ENCODE data around the gene ERICH6. TPM values are rescaled to one million over a fixed set of nuclear protein-coding genes. Genes with fewer than 3 reads are reported as not detected.

Gene ERICH6
- total RNA-seq, 1 donor = under 0.01 TPM

- Histone ChIP-seq H2AFZ (ENCODE audit: low read length) (no peak overlapping the region), H3K79me2 (ENCODE audit: insufficient read depth, low read length) (no peaks in the 10 kb centered on the region), H3K27ac (ENCODE audit: low read depth, low read length) (no peak overlapping the region), H3K4me3 (ENCODE audit: insufficient read depth, low read length) (no peak overlapping the region), H3K4me2 (ENCODE audit: insufficient read depth, low read length) (no peak overlapping the region), H3K36me3 (ENCODE audit: insufficient read depth, low read length) (no peaks in the 10 kb centered on the region), H4K20me1 (ENCODE audit: insufficient read depth, low read length) (no peaks in the 10 kb centered on the region), H3K4me1 (ENCODE audit: insufficient read depth, low read length) (peaks cover 3% of the 10 kb centered on the region), H3K9me3 (ENCODE audit: low read depth, low read length) (no peaks in the 10 kb centered on the region), H3K27me3 (ENCODE audit: insufficient read depth, low read length) (no peaks in the 10 kb centered on the region)
- TF ChIP-seq, protein P1, sequence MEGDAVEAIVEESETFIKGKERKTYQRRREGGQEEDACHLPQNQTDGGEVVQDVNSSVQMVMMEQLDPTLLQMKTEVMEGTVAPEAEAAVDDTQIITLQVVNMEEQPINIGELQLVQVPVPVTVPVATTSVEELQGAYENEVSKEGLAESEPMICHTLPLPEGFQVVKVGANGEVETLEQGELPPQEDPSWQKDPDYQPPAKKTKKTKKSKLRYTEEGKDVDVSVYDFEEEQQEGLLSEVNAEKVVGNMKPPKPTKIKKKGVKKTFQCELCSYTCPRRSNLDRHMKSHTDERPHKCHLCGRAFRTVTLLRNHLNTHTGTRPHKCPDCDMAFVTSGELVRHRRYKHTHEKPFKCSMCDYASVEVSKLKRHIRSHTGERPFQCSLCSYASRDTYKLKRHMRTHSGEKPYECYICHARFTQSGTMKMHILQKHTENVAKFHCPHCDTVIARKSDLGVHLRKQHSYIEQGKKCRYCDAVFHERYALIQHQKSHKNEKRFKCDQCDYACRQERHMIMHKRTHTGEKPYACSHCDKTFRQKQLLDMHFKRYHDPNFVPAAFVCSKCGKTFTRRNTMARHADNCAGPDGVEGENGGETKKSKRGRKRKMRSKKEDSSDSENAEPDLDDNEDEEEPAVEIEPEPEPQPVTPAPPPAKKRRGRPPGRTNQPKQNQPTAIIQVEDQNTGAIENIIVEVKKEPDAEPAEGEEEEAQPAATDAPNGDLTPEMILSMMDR (IDR thresholded peaks at IDR 0.05; ENCODE audit: extremely low read depth, low read depth, low read length) = no peak
- DNase-seq (ENCODE audit: insufficient read length, low spot score, missing footprints) = peak; percentile 46
Measured at GRCh38 chr3:150699068-150699639, 4.6 kb downstream of the ERICH6 start.

GRCh38 chr3:150697646-150698045 is 6.1 kb downstream of the ERICH6 start:
- peak overlapping the region; percentile 32 for H2AFZ ChIP-seq (ENCODE audit: low read length)
- H3K36me3 ChIP-seq (ENCODE audit: insufficient read depth, low read length) = no peaks in the 10 kb centered on the region
- no peaks in the 10 kb centered on the region for H3K9me3 ChIP-seq (ENCODE audit: low read depth, low read length)

DNA sequence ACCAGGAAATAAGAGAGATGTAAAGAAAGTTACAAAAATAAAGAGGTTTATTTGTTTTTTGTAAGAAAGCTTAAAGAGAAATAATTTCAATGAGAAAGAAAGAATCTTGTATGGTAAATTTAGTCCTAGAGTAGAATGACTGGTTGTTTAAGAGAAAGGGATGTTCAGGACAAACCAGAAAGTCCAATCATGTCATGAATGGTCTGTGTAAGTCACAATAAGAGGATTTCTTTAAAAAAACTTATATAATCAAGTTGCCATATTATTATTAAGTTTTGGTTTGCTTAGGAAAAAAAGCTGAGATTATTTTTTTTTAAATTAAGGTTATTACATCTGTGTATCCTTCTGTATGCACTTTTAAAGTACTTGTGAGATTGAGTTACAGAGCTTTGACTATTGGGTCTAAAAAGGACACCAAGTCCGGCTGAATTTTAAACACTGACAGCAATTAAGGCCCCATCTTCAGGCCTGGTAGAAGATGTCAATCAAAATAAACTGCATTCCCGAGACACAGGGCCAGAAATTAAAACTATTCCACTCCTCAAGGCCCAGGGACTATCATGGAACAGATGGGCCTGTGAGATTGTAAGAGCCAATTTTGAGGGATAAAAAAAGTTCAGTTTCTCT is 12.2 kb downstream of the ERICH6 start:
- no peak overlapping the region for H3K4me3 ChIP-seq (ENCODE audit: insufficient read depth, low read length)
- no peaks in the 10 kb centered on the region for H3K9me3 ChIP-seq (ENCODE audit: low read depth, low read length)
- peaks cover 4% of the 10 kb centered on the region for H3K27me3 ChIP-seq (ENCODE audit: insufficient read depth, low read length)
- H2AFZ ChIP-seq (ENCODE audit: low read length) = no peak overlapping the region
- no peak overlapping the region for H3K27ac ChIP-seq (ENCODE audit: low read depth, low read length)
- no peak for DNase-seq (ENCODE audit: insufficient read length, low spot score, missing footprints)
- no peaks in the 10 kb centered on the region for H3K79me2 ChIP-seq (ENCODE audit: insufficient read depth, low read length)
- TF ChIP-seq, protein P1 (IDR thresholded peaks at IDR 0.05; ENCODE audit: extremely low read depth, low read depth, low read length) = no peak
- H3K4me1 ChIP-seq (ENCODE audit: insufficient read depth, low read length) = no peaks in the 10 kb centered on the region
- no peaks in the 10 kb centered on the region for H4K20me1 ChIP-seq (ENCODE audit: insufficient read depth, low read length)
- H3K4me2 ChIP-seq (ENCODE audit: insufficient read depth, low read length) = no peak overlapping the region
- H3K36me3 ChIP-seq (ENCODE audit: insufficient read depth, low read length) = no peaks in the 10 kb centered on the region

More at GRCh38 chr3:150697646-150698045, 6.1 kb downstream of the ERICH6 start:
- H4K20me1 ChIP-seq (ENCODE audit: insufficient read depth, low read length) = no peaks in the 10 kb centered on the region
- H3K4me3 ChIP-seq (ENCODE audit: insufficient read depth, low read length) = no peak overlapping the region
- TF ChIP-seq, protein P1 (IDR thresholded peaks at IDR 0.05; ENCODE audit: extremely low read depth, low read depth, low read length) = no peak
- H3K27me3 ChIP-seq (ENCODE audit: insufficient read depth, low read length) = no peaks in the 10 kb centered on the region
- DNase-seq (ENCODE audit: insufficient read length, low spot score, missing footprints) = peak; percentile 52
- H3K79me2 ChIP-seq (ENCODE audit: insufficient read depth, low read length) = no peaks in the 10 kb centered on the region
- H3K4me2 ChIP-seq (ENCODE audit: insufficient read depth, low read length) = no peak overlapping the region
- peaks cover 3% of the 10 kb centered on the region for H3K4me1 ChIP-seq (ENCODE audit: insufficient read depth, low read length)
- no peak overlapping the region for H3K27ac ChIP-seq (ENCODE audit: low read depth, low read length)

DNA sequence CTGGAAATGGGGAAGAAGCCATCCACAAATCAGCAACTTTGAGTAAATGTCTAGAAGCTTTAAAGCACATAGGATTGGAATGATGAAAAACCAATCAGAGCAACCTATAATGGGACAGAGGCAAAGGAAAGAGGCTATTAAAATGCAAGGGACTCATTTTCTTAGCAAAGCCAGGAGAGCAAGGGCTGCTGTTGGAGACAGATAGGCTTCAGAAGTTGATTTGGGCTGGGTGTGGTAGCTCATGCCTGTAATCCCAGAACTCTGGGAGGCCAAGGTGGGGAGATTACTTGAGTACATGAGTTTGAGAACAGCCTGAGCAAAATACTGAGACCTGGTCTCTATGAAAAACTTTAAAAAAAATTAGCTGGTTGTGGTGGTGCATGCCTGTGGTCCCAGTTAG is 16.1 kb downstream of the ERICH6 start:
- no peak overlapping the region for H2AFZ ChIP-seq (ENCODE audit: low read length)
- H3K4me2 ChIP-seq (ENCODE audit: insufficient read depth, low read length) = no peak overlapping the region
- no peaks in the 10 kb centered on the region for H4K20me1 ChIP-seq (ENCODE audit: insufficient read depth, low read length)
- H3K4me1 ChIP-seq (ENCODE audit: insufficient read depth, low read length) = no peaks in the 10 kb centered on the region
- peaks cover 4% of the 10 kb centered on the region for H3K27me3 ChIP-seq (ENCODE audit: insufficient read depth, low read length)
- no peaks in the 10 kb centered on the region for H3K9me3 ChIP-seq (ENCODE audit: low read depth, low read length)
- no peak overlapping the region for H3K27ac ChIP-seq (ENCODE audit: low read depth, low read length)
- TF ChIP-seq, protein P1 (IDR thresholded peaks at IDR 0.05; ENCODE audit: extremely low read depth, low read depth, low read length) = no peak
- no peaks in the 10 kb centered on the region for H3K36me3 ChIP-seq (ENCODE audit: insufficient read depth, low read length)
- H3K79me2 ChIP-seq (ENCODE audit: insufficient read depth, low read length) = no peaks in the 10 kb centered on the region
- DNase-seq (ENCODE audit: insufficient read length, low spot score, missing footprints) = no peak
- no peak overlapping the region for H3K4me3 ChIP-seq (ENCODE audit: insufficient read depth, low read length)
